ENCODE results near the gene PTPRN2. TPM values are rescaled to one million over a fixed set of nuclear protein-coding genes. Genes with fewer than 3 reads are reported as not detected.

Gene PTPRN2
- total and polyA plus RNA-seq, 2 of the 8 experiments (the other 6 are each of a cell fraction or from before 2014, with no cell fraction given), result 2.6 to 4.5 TPM

DNA sequence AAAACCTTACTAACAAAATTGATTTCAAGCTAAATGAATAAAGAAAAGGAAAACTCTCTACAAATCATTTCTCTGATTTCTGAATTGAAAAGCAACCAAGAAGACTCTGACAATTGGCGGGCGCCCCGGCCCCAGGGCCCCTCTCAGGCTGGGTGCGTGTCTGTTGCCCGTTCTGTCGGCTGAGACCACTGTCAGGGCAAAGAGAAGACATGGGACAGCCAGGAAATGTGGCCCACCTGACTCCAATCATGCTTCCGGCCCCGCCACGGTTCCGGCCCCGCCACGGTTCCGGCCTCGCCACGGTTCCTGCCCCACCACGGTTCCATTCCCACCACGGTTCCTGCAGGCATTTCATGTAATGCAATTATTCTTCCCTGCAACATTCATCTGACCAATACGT is 115.9 kb downstream of the PTPRN2 start:
- Histone ChIP-seq H3K18ac (ENCODE audit: extremely low read depth, low read length) (no peak overlapping the region), H2BK15ac (ENCODE audit: low read length) (no peak overlapping the region), H3K9ac (replicated peaks in 1 of 4; ENCODE audit: extremely low read depth in 1 of 4, low read depth in 3 of 4, low read length in 3 of 4) (no peak overlapping the region), H3K79me1 (ENCODE audit: low read depth, low read length) (no peaks in the 10 kb centered on the region), H3K4me1 (replicated peaks in 1 of 4; ENCODE audit: control insufficient read depth in 3 of 4, insufficient read depth in 4 of 4, low read length in 3 of 4) (peaks cover 14 to 29% (median 19%) of the 10 kb centered on the region in 4 experiments), H3K23me2 (ENCODE audit: low read depth, low read length) (no peaks in the 10 kb centered on the region), H3K9me3 (ENCODE audit: insufficient read depth in 2 of 2, low read depth in 1 of 2, low read length in 1 of 2) (no peaks in the 10 kb centered on the region), H2BK12ac (ENCODE audit: low read depth, low read length) (no peak overlapping the region), H4K20me1 (replicated peaks in 1 of 2; ENCODE audit: control insufficient read depth in 1 of 2, insufficient read depth in 2 of 2, low read length in 2 of 2) (no peaks in the 10 kb centered on the region), H3K36me3 (ENCODE audit: control insufficient read depth in 2 of 4, insufficient read depth in 4 of 4, low read length in 3 of 4) (no peaks in the 10 kb centered on the region), H4K5ac (ENCODE audit: insufficient read length, low read depth, low read length) (no peak overlapping the region), H3K4me3 (ENCODE audit: extremely low read depth in 1 of 4, insufficient read depth in 2 of 4, low read depth in 3 of 4, low read length in 4 of 4) (no peak overlapping the region), H2BK5ac (ENCODE audit: low read depth, low read length) (no peak overlapping the region), H2AK5ac (ENCODE audit: low read depth, low read length) (no peak overlapping the region), H4K8ac (ENCODE audit: extremely low read depth, insufficient read depth, low read length) (no peak overlapping the region), H2BK120ac (replicated peaks; ENCODE audit: low read depth, low read length) (no peak overlapping the region), H2AFZ (ENCODE audit: low read length) (no peak overlapping the region), H3K27me3 (replicated peaks in 1 of 4; ENCODE audit: control insufficient read depth in 3 of 4, extremely low read depth in 1 of 4, insufficient read depth in 3 of 4, low read length in 3 of 4) (no peaks in the 10 kb centered on the region; a peak in 1 of 7 replicates), H3K27ac (ENCODE audit: low read depth, low read length) (no peak overlapping the region), H4K91ac (replicated peaks; ENCODE audit: insufficient read length, low read length) (no peak overlapping the region), H3K23ac (ENCODE audit: insufficient read length) (no peak overlapping the region), H3K56ac (replicated peaks; ENCODE audit: insufficient read length, low read depth, low read length) (no peak overlapping the region), H3K4me2 (ENCODE audit: insufficient read depth in 1 of 2, low read depth in 2 of 2, low read length in 2 of 2) (no peak overlapping the region), H3K14ac (ENCODE audit: insufficient read length) (no peak overlapping the region), H3K79me2 (ENCODE audit: control insufficient read depth in 1 of 2, insufficient read depth in 2 of 2, low read length in 2 of 2) (no peaks in the 10 kb centered on the region), H2BK20ac (ENCODE audit: low read length) (0 out of 2 replicates have a peak overlapping the region, but pooled peaks have one; percentile 22), H3K4ac (replicated peaks; ENCODE audit: insufficient read length, low read depth, low read length) (no peak overlapping the region)
- FAIRE-seq, result no peak
- TF ChIP-seq EGR1 (IDR thresholded peaks at IDR 0.05; ENCODE audit: borderline replicate concordance, low read depth, low read length) (peak; percentile 71; the same call in 1 of the 2 replicates), CTBP2 (IDR thresholded peaks at IDR 0.05; ENCODE audit: borderline replicate concordance, insufficient read depth, insufficient read length, low read length) (no peak)
- 97% methylated on average over 18 of the region's 18 CpGs; no CpG with 5 or more reads in 1 of the 2 experiments for WGBS, 2 experiments (ENCODE audit: extremely low coverage in 1 of 2, insufficient coverage in 1 of 2, insufficient read length in 1 of 2, insufficient replicate concordance in 2 of 2, low coverage in 1 of 2, low lambda C conversion rate in 2 of 2, missing lambda C conversion rate in 1 of 2)
- DNase-seq (ENCODE audit: low read depth in 1 of 2, low spot score in 2 of 2), result no peak
- ChIA-PET CTCF (ENCODE audit: partially characterized antibody) (interaction anchor here (0.9 to 2.9 kb wide), 3 partner anchors 12 to 46 kb away, joined by 3 to 12 read pairs (median 3); no protein-coding TSS in a partner anchor), POLR2A (ENCODE audit: partially characterized antibody) (no interaction called here)

All from H1 (cell line).